Prostate gland (tissue), 2 donors: ENCODE results near the gene RPUSD4.

Experiments
- POLR2A ChIP-seq: fragments of 450-650 bp; IDR thresholded peaks from one replicate; pipeline ENCODE4 v1.6.1; 2016; ENCODE audit warnings: antibody characterized with exemption, mild to moderate bottlenecking
- TF ChIP-seq, protein P1 (sequence below), 4 experiments: fragments of 200-600 bp in 2 of 4; fragments of 450-650 bp in 2 of 4; sonication (generic) in 2 of 4; IDR thresholded peaks; 1 replicate in 3 of 4; 2 replicates in 1 of 4; pipeline ENCODE4 v1.5.1; 2016 to 2019; ENCODE audit warnings: antibody characterized with exemption in 4 of 4, mild to moderate bottlenecking in 2 of 4, moderate library complexity in 2 of 4

- TF ChIP-seq POLR2A, result no peak
- TF ChIP-seq, protein P1, sequence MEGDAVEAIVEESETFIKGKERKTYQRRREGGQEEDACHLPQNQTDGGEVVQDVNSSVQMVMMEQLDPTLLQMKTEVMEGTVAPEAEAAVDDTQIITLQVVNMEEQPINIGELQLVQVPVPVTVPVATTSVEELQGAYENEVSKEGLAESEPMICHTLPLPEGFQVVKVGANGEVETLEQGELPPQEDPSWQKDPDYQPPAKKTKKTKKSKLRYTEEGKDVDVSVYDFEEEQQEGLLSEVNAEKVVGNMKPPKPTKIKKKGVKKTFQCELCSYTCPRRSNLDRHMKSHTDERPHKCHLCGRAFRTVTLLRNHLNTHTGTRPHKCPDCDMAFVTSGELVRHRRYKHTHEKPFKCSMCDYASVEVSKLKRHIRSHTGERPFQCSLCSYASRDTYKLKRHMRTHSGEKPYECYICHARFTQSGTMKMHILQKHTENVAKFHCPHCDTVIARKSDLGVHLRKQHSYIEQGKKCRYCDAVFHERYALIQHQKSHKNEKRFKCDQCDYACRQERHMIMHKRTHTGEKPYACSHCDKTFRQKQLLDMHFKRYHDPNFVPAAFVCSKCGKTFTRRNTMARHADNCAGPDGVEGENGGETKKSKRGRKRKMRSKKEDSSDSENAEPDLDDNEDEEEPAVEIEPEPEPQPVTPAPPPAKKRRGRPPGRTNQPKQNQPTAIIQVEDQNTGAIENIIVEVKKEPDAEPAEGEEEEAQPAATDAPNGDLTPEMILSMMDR (IDR thresholded peaks at IDR 0.05), result no peak
Measured at GRCh38 chr11:126162306-126163030, 49.0 kb downstream of the RPUSD4 start.
